Measurements from ENCODE around the gene RPH3AL.
"Not testable (repeated sequence)": the region's sequence is repeated elsewhere in the genome, so short reads cannot be mapped to it uniquely, and the experiment has no call there.

RPH3AL gene

GRCh38 chr17:202501-202951, 150.1 kb downstream of the RPH3AL start:
- no peak for DNase-seq
- H3K27ac ChIP-seq (ENCODE audit: insufficient read depth, low read length, poor library complexity, severe bottlenecking): no peak overlapping the region
- no peaks in the 10 kb centered on the region for H3K36me3 ChIP-seq (ENCODE audit: control insufficient read depth, insufficient read depth, low read length)
- H3K27me3 ChIP-seq (replicated peaks; ENCODE audit: control insufficient read depth, insufficient read depth, low read length, poor library complexity, severe bottlenecking): peaks cover 7% of the 10 kb centered on the region
- no peaks in the 10 kb centered on the region for H3K9me3 ChIP-seq (ENCODE audit: control insufficient read depth, low read length)
- H3K4me3 ChIP-seq (ENCODE audit: insufficient read depth, low read depth, low read length, poor library complexity, severe bottlenecking): no peak overlapping the region
- no peaks in the 10 kb centered on the region for H3K4me1 ChIP-seq (ENCODE audit: control insufficient read depth, insufficient read depth, low read length, poor library complexity, severe bottlenecking)

- not testable (repeated sequence) for H3K4me1 ChIP-seq (ENCODE audit: control insufficient read depth, insufficient read depth, low read length, poor library complexity, severe bottlenecking); H3K27ac ChIP-seq (ENCODE audit: insufficient read depth, low read length, poor library complexity, severe bottlenecking); H3K9me3 ChIP-seq (ENCODE audit: control insufficient read depth, low read length); DNase-seq; H3K36me3 ChIP-seq (ENCODE audit: control insufficient read depth, insufficient read depth, low read length); H3K27me3 ChIP-seq (replicated peaks; ENCODE audit: control insufficient read depth, insufficient read depth, low read length, poor library complexity, severe bottlenecking); H3K4me3 ChIP-seq (ENCODE audit: insufficient read depth, low read depth, low read length, poor library complexity, severe bottlenecking)
Measured at GRCh38 chr17:201736-202135, 150.9 kb downstream of the RPH3AL start.

GRCh38 chr17:201257-201656, 151.3 kb downstream of the RPH3AL start:
- H3K9me3 ChIP-seq (ENCODE audit: control insufficient read depth, low read length); H3K4me3 ChIP-seq (ENCODE audit: insufficient read depth, low read depth, low read length, poor library complexity, severe bottlenecking); H3K27ac ChIP-seq (ENCODE audit: insufficient read depth, low read length, poor library complexity, severe bottlenecking); H3K4me1 ChIP-seq (ENCODE audit: control insufficient read depth, insufficient read depth, low read length, poor library complexity, severe bottlenecking); H3K36me3 ChIP-seq (ENCODE audit: control insufficient read depth, insufficient read depth, low read length); H3K27me3 ChIP-seq (replicated peaks; ENCODE audit: control insufficient read depth, insufficient read depth, low read length, poor library complexity, severe bottlenecking); DNase-seq: not testable (repeated sequence)

GRCh38 chr17:200586-200985, 152.0 kb downstream of the RPH3AL start:
- Histone ChIP-seq H3K4me1 (ENCODE audit: control insufficient read depth, insufficient read depth, low read length, poor library complexity, severe bottlenecking) (no peaks in the 10 kb centered on the region), H3K27ac (ENCODE audit: insufficient read depth, low read length, poor library complexity, severe bottlenecking) (no peak overlapping the region), H3K27me3 (replicated peaks; ENCODE audit: control insufficient read depth, insufficient read depth, low read length, poor library complexity, severe bottlenecking) (peaks cover 7% of the 10 kb centered on the region), H3K36me3 (ENCODE audit: control insufficient read depth, insufficient read depth, low read length) (no peaks in the 10 kb centered on the region), H3K4me3 (ENCODE audit: insufficient read depth, low read depth, low read length, poor library complexity, severe bottlenecking) (no peak overlapping the region), H3K9me3 (ENCODE audit: control insufficient read depth, low read length) (no peaks in the 10 kb centered on the region)
- DNase-seq: no peak

- no peaks in the 10 kb centered on the region for H3K36me3 ChIP-seq (ENCODE audit: control insufficient read depth, insufficient read depth, low read length)
- no peak overlapping the region for H3K27ac ChIP-seq (ENCODE audit: insufficient read depth, low read length, poor library complexity, severe bottlenecking)
- no peak overlapping the region for H3K4me3 ChIP-seq (ENCODE audit: insufficient read depth, low read depth, low read length, poor library complexity, severe bottlenecking)
- peaks cover 7% of the 10 kb centered on the region for H3K27me3 ChIP-seq (replicated peaks; ENCODE audit: control insufficient read depth, insufficient read depth, low read length, poor library complexity, severe bottlenecking)
- no peaks in the 10 kb centered on the region for H3K4me1 ChIP-seq (ENCODE audit: control insufficient read depth, insufficient read depth, low read length, poor library complexity, severe bottlenecking)
- no peaks in the 10 kb centered on the region for H3K9me3 ChIP-seq (ENCODE audit: control insufficient read depth, low read length)
- no peak for DNase-seq
Measured at GRCh38 chr17:199806-200545, 152.6 kb downstream of the RPH3AL start.

- H3K36me3 ChIP-seq (ENCODE audit: control insufficient read depth, insufficient read depth, low read length): no peaks in the 10 kb centered on the region
- H3K4me3 ChIP-seq (ENCODE audit: insufficient read depth, low read depth, low read length, poor library complexity, severe bottlenecking): no peak overlapping the region
- peaks cover 7% of the 10 kb centered on the region for H3K27me3 ChIP-seq (replicated peaks; ENCODE audit: control insufficient read depth, insufficient read depth, low read length, poor library complexity, severe bottlenecking)
- no peaks in the 10 kb centered on the region for H3K9me3 ChIP-seq (ENCODE audit: control insufficient read depth, low read length)
- no peaks in the 10 kb centered on the region for H3K4me1 ChIP-seq (ENCODE audit: control insufficient read depth, insufficient read depth, low read length, poor library complexity, severe bottlenecking)
- no peak overlapping the region for H3K27ac ChIP-seq (ENCODE audit: insufficient read depth, low read length, poor library complexity, severe bottlenecking)
- no peak for DNase-seq
Measured at GRCh38 chr17:199191-199604, 153.4 kb downstream of the RPH3AL start.

GRCh38 chr17:198225-198624, 154.4 kb downstream of the RPH3AL start:
- H3K4me3 ChIP-seq (ENCODE audit: insufficient read depth, low read depth, low read length, poor library complexity, severe bottlenecking); H3K36me3 ChIP-seq (ENCODE audit: control insufficient read depth, insufficient read depth, low read length); H3K9me3 ChIP-seq (ENCODE audit: control insufficient read depth, low read length); H3K4me1 ChIP-seq (ENCODE audit: control insufficient read depth, insufficient read depth, low read length, poor library complexity, severe bottlenecking); H3K27ac ChIP-seq (ENCODE audit: insufficient read depth, low read length, poor library complexity, severe bottlenecking); H3K27me3 ChIP-seq (replicated peaks; ENCODE audit: control insufficient read depth, insufficient read depth, low read length, poor library complexity, severe bottlenecking); DNase-seq: not testable (repeated sequence)

GRCh38 chr17:197352-197751, 155.3 kb downstream of the RPH3AL start:
- DNase-seq: no peak
- H3K9me3 ChIP-seq (ENCODE audit: control insufficient read depth, low read length): no peaks in the 10 kb centered on the region
- no peaks in the 10 kb centered on the region for H3K36me3 ChIP-seq (ENCODE audit: control insufficient read depth, insufficient read depth, low read length)
- H3K4me3 ChIP-seq (ENCODE audit: insufficient read depth, low read depth, low read length, poor library complexity, severe bottlenecking): no peak overlapping the region
- no peak overlapping the region for H3K27ac ChIP-seq (ENCODE audit: insufficient read depth, low read length, poor library complexity, severe bottlenecking)
- H3K27me3 ChIP-seq (replicated peaks; ENCODE audit: control insufficient read depth, insufficient read depth, low read length, poor library complexity, severe bottlenecking): peaks cover 7% of the 10 kb centered on the region
- no peaks in the 10 kb centered on the region for H3K4me1 ChIP-seq (ENCODE audit: control insufficient read depth, insufficient read depth, low read length, poor library complexity, severe bottlenecking)

- H3K27me3 ChIP-seq (replicated peaks; ENCODE audit: control insufficient read depth, insufficient read depth, low read length, poor library complexity, severe bottlenecking): peaks cover 7% of the 10 kb centered on the region
- no peaks in the 10 kb centered on the region for H3K36me3 ChIP-seq (ENCODE audit: control insufficient read depth, insufficient read depth, low read length)
- H3K27ac ChIP-seq (ENCODE audit: insufficient read depth, low read length, poor library complexity, severe bottlenecking): no peak overlapping the region
- no peaks in the 10 kb centered on the region for H3K4me1 ChIP-seq (ENCODE audit: control insufficient read depth, insufficient read depth, low read length, poor library complexity, severe bottlenecking)
- no peak for DNase-seq
- H3K4me3 ChIP-seq (ENCODE audit: insufficient read depth, low read depth, low read length, poor library complexity, severe bottlenecking): no peak overlapping the region
- no peaks in the 10 kb centered on the region for H3K9me3 ChIP-seq (ENCODE audit: control insufficient read depth, low read length)
Measured at GRCh38 chr17:194828-195602, 157.6 kb downstream of the RPH3AL start.
